GM19455 (cell line): ENCODE results near the gene WDR46.

ENCODE experiments used
- ATAC-seq: cut with Tn5 transposase; IDR thresholded peaks from one replicate; pipeline ENCODE4 v1.9.1; 2021; ENCODE audit not compliant: unreplicated experiment

Gene WDR46

GRCh38 chr6:33314515-33314942 is 25.5 kb upstream of the WDR46 start:
- ATAC-seq = no peak

GRCh38 chr6:33313709-33314514 is 24.9 kb upstream of the WDR46 start, which contains the start of gene TAPBP:
Gene TAPBP, minus strand, starts transcription at chr6:33314078. Its CDS starts 37 bp downstream, at chr6:33314041.
- peak; percentile 28 for ATAC-seq

- ATAC-seq = no peak
These were observed 24.2 kb upstream of the WDR46 start for GRCh38 chr6:33313105-33313708.

GRCh38 chr6:33312361-33313104 is 23.5 kb upstream of the WDR46 start:
- no peak for ATAC-seq

GRCh38 chr6:33306356-33306755 is 17.3 kb upstream of the WDR46 start:
- ATAC-seq = no peak

- no peak for ATAC-seq
These were observed 16.0 kb upstream of the WDR46 start for GRCh38 chr6:33305052-33305451.

- no peak for ATAC-seq
These were observed 15.2 kb upstream of the WDR46 start for GRCh38 chr6:33304216-33304615.

- no peak for ATAC-seq
These were observed 12.8 kb upstream of the WDR46 start for GRCh38 chr6:33301877-33302276.

GRCh38 chr6:33299237-33299944 is 10.4 kb upstream of the WDR46 start:
- peak; percentile 67 for ATAC-seq

GRCh38 chr6:33298773-33299236 is 9.8 kb upstream of the WDR46 start, which contains the start of gene RGL2:
Gene RGL2, minus strand, starts transcription at chr6:33298942. Its CDS starts 332 bp downstream, at chr6:33298610.
- ATAC-seq = peak; percentile 22

- ATAC-seq = no peak
These were observed 9.1 kb upstream of the WDR46 start for GRCh38 chr6:33297956-33298772.

GRCh38 chr6:33297406-33297955 is 8.4 kb upstream of the WDR46 start:
- ATAC-seq = no peak

- no peak for ATAC-seq
These were observed 7.9 kb upstream of the WDR46 start for GRCh38 chr6:33296797-33297405.

GRCh38 chr6:33295621-33296369 is 6.8 kb upstream of the WDR46 start:
- ATAC-seq = no peak

- ATAC-seq = no peak
These were observed 5.2 kb upstream of the WDR46 start for GRCh38 chr6:33294086-33294823.

GRCh38 chr6:33292996-33293682 is 4.1 kb upstream of the WDR46 start:
- no peak for ATAC-seq

- no peak for ATAC-seq
These were observed 1.4 kb upstream of the WDR46 start for GRCh38 chr6:33290459-33290858.
